GM19463 (cell line): ENCODE data around the gene SIX5.

Experiments used
- ATAC-seq: cut with Tn5 transposase; IDR thresholded peaks from one replicate; pipeline ENCODE4 v1.9.1; 2021; ENCODE audit warnings: mild to moderate bottlenecking, moderate library complexity; ENCODE audit not compliant: unreplicated experiment

Gene SIX5

GRCh38 chr19:45793178-45793564 lies 24.1 kb upstream of the SIX5 start:
- ATAC-seq = no peak

GRCh38 chr19:45792470-45793177 lies 23.6 kb upstream of the SIX5 start, which contains the start of gene DMWD:
DMWD (minus strand) TSS chr19:45792845; CDS start chr19:45792756, 89 bp downstream.
- peak; percentile 94 for ATAC-seq

- no peak for ATAC-seq
Observed at GRCh38 chr19:45791744-45792469, 22.9 kb upstream of the SIX5 start.

- no peak for ATAC-seq
Observed at GRCh38 chr19:45790942-45791341, 21.9 kb upstream of the SIX5 start.

GRCh38 chr19:45789035-45789786 lies 20.2 kb upstream of the SIX5 start:
- no peak for ATAC-seq

- no peak for ATAC-seq
Observed at GRCh38 chr19:45786533-45786894, 17.5 kb upstream of the SIX5 start.

- ATAC-seq = no peak
Observed at GRCh38 chr19:45785781-45786532, 16.9 kb upstream of the SIX5 start.

- no peak for ATAC-seq
Observed at GRCh38 chr19:45785097-45785496, 16.0 kb upstream of the SIX5 start.

- ATAC-seq = no peak
Observed at GRCh38 chr19:45784096-45784495, 15.0 kb upstream of the SIX5 start.

- ATAC-seq = no peak
Observed at GRCh38 chr19:45782820-45783785, 14.1 kb upstream of the SIX5 start.

GRCh38 chr19:45782162-45782691 lies 13.2 kb upstream of the SIX5 start, which contains the start of gene DMPK:
DMPK (minus strand) TSS chr19:45782490; CDS start chr19:45782352, 138 bp downstream.
- ATAC-seq = no peak

- no peak for ATAC-seq
Observed at GRCh38 chr19:45781214-45782161, 12.4 kb upstream of the SIX5 start.

GRCh38 chr19:45780448-45781213 lies 11.6 kb upstream of the SIX5 start:
- ATAC-seq = no peak

- no peak for ATAC-seq
Observed at GRCh38 chr19:45780146-45780447, 11.0 kb upstream of the SIX5 start.

- ATAC-seq = peak; percentile 93
Observed at GRCh38 chr19:45779231-45780145, 10.4 kb upstream of the SIX5 start.

- no peak for ATAC-seq
Observed at GRCh38 chr19:45778010-45778661, 9.1 kb upstream of the SIX5 start.
